ENCODE results near the gene COMP.

COMP gene

DNA sequence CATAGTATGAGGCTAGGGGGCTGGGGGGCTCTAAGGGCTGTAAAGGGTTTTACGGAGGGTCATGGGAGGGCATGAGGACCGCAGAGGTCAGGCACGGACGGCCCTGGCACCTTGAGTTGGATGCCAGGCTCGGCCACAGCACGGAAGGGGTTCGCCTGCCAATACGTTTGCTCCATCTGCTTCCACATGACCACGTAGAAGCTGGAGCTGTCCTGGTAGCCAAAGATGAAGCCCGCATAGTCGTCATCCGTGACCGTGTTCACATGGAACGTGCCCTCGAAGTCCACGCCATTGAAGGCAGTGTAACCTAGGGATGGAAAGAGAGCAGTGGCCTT, 6.4 kb downstream of the COMP start:
- DNase-seq (ENCODE audit: insufficient read length, low spot score) (no peak), FAIRE-seq (no peak)

- DNase-seq (ENCODE audit: insufficient read length, low spot score) (no peak), FAIRE-seq (no peak)
These were observed 6.9 kb downstream of the COMP start for GRCh38 chr19:18783958-18784785.

GRCh38 chr19:18782559-18783225, 8.4 kb downstream of the COMP start:
- FAIRE-seq (no peak), DNase-seq (ENCODE audit: insufficient read length, low spot score) (no peak)

DNA sequence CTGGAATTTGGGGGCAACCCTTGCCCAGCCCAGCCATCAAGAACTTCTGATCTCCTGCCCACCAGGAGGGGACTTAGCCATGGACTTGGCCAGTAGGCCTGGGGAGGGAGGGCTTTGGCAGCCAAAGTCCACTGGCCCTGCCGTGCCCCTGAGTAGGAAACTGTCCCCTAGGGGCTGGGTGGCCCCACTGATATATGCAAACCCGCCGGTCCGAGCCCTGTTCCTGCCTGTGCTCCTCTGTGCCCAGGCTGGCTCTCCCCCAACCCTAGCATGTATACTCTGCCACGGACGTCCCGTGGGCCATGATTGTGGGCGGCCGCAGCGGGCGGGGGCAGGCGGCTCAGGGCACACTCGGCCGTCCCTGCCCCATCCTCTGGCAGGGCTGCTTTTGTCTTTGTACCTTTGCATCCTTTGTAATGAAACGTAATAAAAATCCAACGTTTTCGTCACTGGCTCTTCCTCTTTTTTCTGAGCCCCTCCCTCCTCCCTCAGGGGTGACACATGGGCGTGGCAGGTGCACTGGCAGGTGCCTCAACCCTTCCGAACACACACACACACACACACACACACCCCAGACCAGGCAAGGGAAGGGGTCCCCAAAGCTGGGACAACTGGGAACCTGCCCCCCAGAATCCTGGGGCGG, 9.1 kb downstream of the COMP start:
- DNase-seq (ENCODE audit: insufficient read length, low spot score), result no peak
- no peak for FAIRE-seq

- DNase-seq (ENCODE audit: insufficient read length, low spot score) (no peak), FAIRE-seq (no peak)
These were observed 10.0 kb downstream of the COMP start for GRCh38 chr19:18781047-18781600.

GRCh38 chr19:18780631-18781030, 10.5 kb downstream of the COMP start:
- no peak for FAIRE-seq
- no peak for DNase-seq (ENCODE audit: insufficient read length, low spot score)

- DNase-seq (ENCODE audit: insufficient read length, low spot score), result no peak
- no peak for FAIRE-seq
These were observed 11.0 kb downstream of the COMP start for GRCh38 chr19:18780081-18780480.

- FAIRE-seq (no peak), DNase-seq (ENCODE audit: insufficient read length, low spot score) (no peak)
These were observed 12.1 kb downstream of the COMP start for GRCh38 chr19:18778826-18779495.

GRCh38 chr19:18778076-18778389, 13.1 kb downstream of the COMP start:
- no peak for DNase-seq (ENCODE audit: insufficient read length, low spot score)
- FAIRE-seq, result no peak

DNA sequence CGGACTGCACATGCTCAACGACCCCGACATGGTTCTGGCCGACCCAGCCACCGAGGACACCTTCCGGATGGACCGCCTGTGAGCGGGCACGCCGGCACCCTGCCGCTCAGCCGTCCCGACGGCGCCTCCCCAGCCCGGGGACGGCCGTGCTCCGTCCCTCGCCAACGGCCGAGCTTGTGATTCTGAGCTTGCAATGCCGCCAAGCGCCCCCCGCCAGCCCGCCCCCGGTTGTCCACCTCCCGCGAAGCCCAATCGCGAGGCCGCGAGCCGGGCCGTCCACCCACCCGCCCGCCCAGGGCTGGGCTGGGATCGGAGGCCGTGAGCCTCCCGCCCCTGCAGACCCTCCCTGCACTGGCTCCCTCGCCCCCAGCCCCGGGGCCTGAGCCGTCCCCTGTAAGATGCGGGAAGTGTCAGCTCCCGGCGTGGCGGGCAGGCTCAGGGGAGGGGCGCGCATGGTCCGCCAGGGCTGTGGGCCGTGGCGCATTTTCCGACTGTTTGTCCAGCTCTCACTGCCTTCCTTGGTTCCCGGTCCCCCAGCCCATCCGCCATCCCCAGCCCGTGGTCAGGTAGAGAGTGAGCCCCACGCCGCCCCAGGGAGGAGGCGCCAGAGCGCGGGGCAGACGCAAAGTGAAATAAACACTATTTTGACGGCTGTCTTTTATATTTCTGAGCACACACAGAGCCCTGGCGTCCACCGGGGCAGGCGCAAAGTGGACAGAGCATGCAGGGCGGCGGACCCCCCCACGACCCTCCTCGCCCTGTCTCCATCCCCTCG, 13.6 kb downstream of the COMP start:
- DNase-seq (ENCODE audit: insufficient read length, low spot score), result no peak
- FAIRE-seq, result no peak

DNA sequence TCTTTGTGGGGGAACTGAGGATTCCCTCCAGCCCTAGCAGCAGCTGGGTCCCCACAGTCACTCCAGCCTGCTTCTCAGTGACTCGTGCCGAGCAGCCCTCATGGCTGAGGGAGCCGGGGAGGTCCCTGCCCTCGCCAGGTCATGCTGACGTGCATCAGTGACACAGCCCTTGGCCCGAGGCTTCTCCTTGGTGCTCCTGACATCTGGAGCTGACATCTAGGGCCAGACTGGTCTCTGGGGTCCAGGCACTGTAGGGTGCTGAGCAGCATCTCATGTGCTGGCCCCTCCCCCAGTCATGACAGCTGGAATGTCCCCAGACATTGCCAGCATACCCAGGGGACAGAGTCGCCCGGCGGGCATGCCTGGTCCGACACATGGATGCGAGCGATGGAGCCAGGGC, 14.4 kb downstream of the COMP start:
- no peak for FAIRE-seq

GRCh38 chr19:18776288-18776594, 14.9 kb downstream of the COMP start:
- DNase-seq (ENCODE audit: insufficient read length, low spot score), result no peak
- FAIRE-seq, result no peak

More for the DNA sequence above, 14.4 kb downstream of the COMP start:
- DNase-seq (ENCODE audit: insufficient read length, low spot score), result no peak

DNA sequence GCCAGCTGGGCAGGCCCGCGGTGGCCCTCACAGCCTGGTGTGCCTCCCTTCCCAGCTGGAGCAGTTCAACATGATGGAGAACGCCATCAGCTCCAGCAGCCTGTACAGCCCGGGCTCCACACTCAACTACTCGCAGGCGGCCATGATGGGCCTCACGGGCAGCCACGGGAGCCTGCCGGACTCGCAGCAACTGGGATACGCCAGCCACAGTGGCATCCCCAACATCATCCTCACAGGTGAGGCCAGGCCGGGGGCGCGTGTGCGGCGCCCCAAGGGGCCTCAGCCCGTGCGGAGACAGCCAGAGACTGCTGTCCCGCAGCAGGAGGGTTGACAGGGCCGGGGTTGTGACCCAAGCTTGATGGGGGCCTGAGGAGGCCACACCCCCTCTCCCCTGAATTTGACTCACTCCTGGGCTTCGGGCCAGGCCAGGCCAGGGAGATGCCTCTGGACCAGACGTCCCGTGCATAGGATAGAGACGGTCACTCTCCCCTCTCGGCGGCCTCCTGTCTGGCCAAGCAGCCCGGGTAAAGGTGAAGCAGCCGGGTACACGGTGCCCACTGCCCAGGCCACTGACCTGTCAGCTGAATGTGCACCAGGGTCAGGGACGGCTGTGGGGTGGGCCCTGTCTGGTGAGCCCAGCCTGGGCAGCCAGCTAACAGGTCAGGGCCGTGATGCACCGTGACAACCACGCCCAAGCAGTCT, 15.4 kb downstream of the COMP start:
- DNase-seq (ENCODE audit: insufficient read length, low spot score) (no peak), FAIRE-seq (no peak)

- FAIRE-seq (no peak), DNase-seq (ENCODE audit: insufficient read length, low spot score) (no peak)
These were observed 16.2 kb downstream of the COMP start for GRCh38 chr19:18774782-18775444.

GRCh38 chr19:18774107-18774506, 17.0 kb downstream of the COMP start:
- no peak for DNase-seq (ENCODE audit: insufficient read length, low spot score)
- no peak for FAIRE-seq

GRCh38 chr19:18773682-18774081, 17.4 kb downstream of the COMP start:
- FAIRE-seq (no peak), DNase-seq (ENCODE audit: insufficient read length, low spot score) (no peak)

DNA sequence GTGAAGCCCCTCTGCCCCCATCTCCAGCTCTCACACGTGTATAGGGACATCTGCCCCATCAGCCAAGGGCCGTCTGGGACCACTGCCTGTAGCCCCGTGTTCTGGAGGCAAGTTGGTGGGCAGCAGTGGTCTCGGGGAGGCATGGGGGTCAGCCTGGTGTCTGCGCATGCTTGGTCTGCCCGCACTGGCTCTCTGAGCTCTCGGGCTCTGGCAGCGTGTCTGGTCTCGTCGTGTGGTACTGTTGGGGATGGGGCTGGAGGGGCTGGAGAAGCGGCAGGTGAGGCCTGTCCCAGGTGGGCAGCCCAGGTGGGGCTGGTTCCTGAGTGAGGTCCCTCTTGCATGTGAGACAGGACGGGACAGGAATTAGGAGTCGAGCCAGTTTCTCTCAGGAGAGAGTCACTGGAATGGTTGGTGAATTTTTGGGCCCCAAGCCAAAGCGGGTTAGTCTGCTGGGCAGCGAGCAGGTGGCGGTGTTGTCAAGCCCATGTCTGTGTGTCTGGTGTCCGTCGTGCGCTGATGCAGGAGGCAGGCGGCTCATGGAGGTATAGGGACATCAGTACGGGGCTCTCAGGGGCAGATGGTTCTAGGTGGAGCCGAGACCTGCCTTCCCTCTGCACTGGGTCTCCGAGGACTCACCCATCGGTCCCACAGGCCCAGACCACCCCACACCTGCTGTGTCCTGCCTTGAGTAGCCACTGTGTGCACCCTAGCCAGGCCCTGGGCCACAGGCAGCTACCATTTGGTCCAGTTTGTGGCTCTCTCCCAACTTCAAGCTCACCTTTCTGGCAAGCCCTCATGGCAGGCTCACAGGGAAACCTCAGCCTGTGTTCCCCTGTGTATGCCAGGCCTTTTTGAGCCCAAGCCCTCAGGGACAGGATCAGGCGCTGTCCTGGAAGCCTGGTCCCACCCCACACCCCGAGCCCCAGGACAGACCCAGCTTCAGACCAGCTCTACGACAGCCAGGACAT, 18.2 kb downstream of the COMP start:
- DNase-seq (ENCODE audit: insufficient read length, low spot score) (no peak), FAIRE-seq (no peak)

All from GM19239 (cell line).